Brain pericyte (primary cell): Measurements from ENCODE around the gene TEX9.
"Not testable (repeated sequence)": the region's sequence is repeated elsewhere in the genome, so short reads cannot be mapped to it uniquely, and the experiment has no call there.

Experiments
- DNase-seq: peaks from one replicate; pipeline ENCODE4 v3.0.0-alpha.2; 2012; ENCODE audit warnings: low read depth, low spot score

The TEX9 gene

DNA sequence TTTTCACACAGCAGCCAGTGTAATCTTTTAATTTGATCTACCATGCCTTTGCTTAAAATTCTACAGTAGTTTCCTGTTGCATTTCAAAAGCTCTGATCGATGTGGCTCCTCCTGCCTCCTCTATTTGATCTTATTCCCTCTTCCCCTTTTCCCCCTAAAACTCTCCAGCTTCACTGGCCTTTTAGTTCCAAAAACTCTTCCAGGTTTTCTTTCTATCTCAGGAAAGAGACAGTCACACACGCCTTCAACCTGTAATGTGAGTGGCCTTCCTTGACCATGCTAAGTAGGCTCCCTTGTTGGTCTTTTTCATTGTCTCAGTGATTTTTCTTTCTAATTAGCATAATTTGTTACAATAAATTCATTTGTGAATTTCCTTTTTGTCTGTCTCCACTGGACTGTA is 985 bp downstream of the TEX9 start:
- no peak for DNase-seq

DNA sequence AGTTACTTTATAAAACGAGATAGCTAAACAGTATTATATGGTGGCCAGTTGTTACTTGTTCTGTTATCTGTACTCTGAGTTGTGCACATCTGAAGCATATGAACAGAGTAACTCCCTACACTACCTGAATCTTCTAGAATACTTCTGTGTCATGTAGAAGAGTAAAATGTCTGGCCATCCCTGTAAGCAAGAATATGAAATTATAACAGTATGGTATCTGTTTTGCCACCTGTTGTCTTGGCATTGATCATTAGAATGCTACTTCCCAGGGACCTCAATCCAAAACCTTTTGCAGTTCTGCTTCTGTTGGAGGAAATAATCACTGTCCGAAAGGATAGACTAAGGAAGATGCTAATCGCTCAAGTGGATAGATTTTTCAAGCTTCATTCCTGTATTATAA is 1.9 kb downstream of the TEX9 start:
- DNase-seq, result no peak

DNA sequence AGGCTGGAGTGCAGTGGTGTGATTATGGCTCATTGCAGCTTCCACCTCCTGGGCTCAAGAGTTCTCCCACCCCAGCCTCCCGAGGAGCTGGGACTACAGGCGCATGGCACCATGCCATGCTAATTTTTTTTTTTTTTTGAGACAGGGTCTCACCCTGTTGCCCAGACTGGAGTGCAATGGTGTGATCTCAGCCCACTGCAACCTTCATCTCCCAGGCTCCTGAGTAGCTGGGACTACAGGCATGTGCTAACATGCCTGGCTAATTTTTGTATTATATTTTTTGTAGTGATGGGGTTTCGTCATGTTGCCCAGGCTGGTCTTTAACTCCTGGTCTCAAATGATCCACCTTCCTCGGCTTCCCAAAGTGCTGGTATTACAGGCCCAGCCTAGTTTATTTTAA is 4.0 kb downstream of the TEX9 start:
- no peak for DNase-seq

DNA sequence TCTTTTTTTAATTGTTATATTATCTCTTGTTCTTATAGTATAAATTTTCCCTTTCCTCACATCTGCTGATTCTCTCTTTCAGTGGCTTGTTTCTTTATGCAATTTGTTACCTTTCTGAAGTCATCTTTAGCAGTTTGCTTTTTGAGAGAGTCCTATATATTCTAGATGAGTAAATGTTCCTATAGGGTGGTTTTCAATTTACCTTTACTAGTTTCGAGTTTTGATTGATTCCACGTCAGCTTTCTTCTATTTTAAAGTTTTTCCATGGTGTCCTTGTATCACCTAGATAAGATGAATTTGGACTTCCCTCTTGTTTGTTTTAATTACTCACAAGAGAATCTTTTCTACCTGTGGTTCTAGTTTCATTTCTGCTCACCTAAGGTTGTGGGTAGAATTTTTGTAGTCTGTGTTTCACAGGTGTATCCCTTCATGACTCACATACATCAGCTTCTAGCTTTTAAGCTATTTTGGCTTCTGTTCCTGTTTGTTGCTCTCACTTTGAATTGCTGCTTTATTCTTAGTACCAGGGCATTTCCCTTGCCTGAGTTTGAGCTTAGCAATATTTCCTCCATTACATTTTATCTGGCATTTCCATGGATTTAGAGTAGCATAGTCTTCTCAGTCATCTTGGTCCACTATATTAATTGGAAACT is 6.4 kb downstream of the TEX9 start:
- no peak for DNase-seq

DNA sequence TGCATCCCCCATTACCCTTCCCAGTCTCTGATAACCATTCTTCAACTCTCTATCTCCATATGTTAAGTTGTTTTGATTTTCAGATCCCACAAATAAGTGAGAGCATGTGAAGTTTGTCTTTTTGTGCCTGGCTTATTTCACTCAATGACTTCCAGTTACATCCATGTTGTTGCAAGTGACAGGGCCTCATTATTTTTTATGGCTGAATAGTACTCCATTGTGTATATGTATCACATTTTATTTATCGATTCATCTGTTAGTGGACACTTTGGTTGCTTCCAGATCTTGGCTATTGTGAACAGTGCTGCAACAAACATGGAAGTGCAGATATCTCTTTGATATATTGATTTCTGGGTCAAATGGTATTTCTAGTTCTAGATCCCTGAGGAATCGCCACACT is 9.5 kb downstream of the TEX9 start:
- not testable (repeated sequence) for DNase-seq

DNA sequence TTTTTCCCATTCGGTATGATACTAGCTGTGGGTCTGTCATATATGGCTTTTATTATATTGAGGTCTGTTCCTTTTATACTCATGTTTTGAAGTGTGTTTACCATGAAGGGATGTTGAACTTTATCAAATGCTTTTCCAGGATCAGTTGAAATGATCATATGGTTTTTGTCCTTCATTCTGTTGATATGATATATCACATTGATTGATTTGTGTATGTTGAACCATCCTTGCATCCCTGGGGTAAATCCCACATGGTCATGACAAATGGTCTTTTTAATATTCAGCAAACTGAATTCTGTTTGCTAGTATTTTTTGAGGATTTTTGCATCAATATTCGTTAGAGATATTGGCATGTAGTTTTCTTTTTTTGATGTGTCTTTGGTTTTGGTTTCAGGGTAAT is 12.6 kb downstream of the TEX9 start:
- not testable (repeated sequence) for DNase-seq

DNA sequence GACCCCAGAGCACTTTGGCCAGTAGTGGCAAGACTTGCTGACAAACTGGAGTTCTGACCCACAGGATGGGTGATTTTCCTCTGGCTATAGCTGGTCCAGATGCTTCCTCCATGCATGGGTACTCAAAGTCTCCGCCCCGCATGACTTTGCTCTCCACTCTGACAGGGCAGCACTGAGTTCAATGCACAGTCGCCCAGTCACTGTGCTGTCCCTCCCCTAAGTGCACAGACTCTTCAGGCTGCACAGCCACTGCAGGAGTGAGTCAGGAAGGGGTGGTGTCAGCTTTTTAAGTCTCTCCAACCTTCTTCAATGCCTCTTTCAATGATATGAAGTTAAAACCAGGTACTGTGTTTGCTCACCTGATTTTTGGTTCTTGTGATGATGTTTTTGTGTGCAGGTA is 17.8 kb downstream of the TEX9 start:
- no peak for DNase-seq

DNA sequence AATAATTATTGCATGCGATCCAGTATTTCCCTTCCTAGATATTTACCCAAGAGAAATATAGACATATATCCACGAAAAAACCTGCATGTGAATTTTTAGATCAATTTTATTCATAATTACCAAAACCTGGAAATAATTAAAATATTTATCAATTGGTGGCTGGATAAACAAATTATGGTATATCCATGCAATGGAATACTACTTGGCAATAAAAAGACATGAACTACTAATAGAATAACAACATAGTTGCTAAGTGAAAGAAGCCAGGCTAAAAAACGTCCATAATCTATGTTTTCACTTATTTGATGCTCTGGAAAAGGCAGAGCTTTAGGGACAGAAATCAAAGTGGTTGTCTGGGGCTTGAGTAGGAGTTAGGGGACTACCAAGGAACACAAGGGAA is 20.7 kb downstream of the TEX9 start:
- DNase-seq, result no peak

DNA sequence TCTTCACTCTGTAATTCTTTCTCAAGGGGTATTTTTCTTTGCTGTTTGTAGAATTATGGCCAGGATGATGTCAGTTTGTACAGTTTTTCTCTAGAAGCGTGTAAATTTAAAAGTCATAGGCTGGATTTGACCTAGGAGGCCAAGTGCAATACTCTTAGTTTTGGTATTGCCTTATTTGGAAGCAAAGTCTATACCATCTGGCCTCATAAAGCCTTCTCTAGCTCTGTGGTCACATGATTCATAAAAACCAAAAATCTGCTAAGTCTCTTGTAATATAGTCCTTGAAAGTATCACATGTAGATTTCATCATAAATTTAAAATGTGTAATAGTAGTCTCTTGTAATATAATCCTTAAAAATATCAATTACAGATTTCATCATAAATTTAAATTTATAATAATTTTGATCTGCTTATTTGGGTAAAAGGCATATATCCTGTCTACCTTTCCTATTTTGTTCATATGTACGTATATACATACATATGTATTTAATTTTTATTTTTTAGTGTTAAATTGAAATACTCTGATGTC is 25.6 kb downstream of the TEX9 start:
- DNase-seq, result no peak

DNA sequence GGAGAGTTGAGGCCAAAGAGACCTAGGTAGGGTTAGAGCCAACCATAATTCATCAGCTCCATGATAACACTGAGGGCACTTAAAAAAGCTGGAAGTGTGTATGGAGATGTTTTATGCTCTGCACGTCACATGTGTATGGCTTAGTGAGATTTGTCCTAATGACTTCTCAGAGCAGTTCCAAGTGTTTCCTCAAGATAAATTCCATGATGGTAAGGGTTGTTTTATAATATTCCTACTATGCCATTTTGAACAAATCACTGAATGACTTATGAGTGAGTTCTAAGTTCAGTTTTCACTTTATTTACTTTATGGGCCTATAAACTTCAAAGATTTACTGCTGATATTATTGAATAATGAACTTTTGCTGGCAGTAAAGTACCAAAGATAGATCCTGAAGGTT is 28.1 kb downstream of the TEX9 start:
- no peak for DNase-seq

DNA sequence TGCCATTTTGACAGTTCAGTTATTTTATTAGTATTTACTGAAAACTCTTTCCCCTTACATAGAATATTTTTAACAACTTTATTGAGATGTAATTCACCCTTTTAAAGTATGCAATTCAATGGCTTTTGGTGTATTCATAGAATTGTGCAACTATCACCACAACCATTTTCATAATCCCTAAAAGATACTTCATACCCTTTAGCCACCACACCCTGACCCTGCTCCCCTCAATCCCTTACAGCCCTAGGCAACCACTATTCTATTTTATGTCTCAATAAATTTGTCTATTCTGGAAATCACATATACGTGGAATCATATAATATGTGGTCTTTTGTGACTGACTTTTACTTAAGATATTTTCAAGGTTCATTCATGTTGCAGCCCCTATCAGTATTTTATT is 29.7 kb downstream of the TEX9 start:
- DNase-seq, result no peak

DNA sequence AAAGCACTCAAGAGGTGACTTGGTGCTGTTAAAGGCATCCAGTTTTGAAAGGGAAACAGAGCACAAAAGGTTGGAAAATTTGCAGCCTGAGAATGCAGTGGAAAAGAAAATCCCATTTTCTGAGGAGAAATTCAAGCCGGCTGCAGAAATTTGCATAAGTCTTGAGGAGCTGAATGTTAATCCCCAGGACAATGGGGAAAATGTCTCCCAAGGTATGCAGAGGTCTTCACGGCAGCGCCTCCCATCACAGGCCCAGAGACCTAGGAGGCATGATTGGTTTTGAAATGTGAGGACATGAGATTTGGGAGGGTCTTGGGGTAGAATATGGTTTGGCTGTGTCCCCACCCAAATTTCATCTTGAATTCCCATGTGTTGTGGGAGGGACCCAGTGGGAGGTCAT is 32.1 kb downstream of the TEX9 start:
- DNase-seq, result not testable (repeated sequence)

DNA sequence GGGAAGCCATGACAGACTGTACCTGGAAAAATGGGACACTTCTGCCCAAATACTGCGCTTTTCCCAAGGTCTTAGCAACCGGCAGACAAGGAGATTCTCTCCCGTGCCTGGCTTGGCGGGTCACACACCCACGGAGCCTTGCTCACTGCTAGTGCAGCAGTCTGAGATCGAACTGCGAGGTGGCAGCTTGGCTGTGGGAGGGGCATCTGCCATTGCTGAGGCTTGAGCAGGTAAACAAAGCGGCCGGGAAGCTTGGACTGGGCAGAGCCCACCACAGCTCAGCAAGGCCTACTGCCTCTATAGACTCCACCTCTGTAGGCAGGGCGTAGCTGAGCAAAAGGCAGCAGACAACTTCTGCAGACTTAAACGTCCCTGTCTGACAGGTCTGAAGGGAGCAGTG is 34.0 kb downstream of the TEX9 start:
- DNase-seq, result not testable (repeated sequence)

DNA sequence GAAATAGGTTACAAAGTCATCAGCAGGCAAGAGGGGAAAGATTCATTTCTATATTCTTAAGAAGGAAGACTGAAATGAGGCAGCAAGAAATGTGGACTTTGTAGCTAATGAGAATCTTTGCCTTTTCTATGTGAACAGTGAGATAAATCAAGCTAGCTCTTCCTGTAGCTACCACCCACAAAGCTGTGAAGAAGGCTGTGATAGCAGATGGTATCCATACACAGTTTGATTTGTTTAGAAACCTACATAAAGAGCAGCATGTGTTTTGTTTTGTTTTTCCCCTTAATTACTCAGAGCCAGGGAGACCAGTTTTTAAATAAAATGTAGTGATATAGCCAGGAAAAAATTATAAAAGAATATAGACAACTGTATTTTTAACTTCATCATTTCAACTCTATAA is 45.5 kb downstream of the TEX9 start:
- no peak for DNase-seq

DNA sequence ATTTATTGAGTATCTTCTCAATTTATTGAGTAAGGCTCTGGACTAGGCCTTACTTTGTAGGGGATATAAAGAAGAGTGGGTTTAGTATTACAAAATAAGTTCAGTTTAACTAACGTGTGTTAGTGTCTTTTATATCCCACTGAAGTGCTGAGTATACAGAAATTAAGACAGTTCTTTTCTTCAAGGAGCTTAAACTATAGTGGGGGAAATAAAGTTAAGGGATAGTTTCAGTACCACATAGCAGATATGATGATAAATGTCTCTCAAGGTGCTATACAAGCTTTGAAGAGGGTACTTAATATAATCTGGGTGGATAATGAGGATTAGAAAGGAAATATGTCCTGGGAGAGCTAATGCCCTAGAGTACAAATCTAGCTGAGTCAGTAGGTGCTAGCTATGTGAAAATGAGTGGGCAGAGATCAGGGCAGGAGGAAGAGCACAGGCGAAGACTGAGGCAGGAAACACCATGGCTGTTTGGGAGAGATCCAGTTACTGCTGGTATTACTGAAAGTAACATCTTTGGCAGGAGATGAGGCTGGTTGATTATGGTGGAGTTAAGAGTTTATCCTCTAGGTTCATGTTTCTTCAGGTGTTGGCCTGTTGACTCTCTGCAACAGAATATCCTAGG is 46.0 kb downstream of the TEX9 start:
- no peak for DNase-seq

DNA sequence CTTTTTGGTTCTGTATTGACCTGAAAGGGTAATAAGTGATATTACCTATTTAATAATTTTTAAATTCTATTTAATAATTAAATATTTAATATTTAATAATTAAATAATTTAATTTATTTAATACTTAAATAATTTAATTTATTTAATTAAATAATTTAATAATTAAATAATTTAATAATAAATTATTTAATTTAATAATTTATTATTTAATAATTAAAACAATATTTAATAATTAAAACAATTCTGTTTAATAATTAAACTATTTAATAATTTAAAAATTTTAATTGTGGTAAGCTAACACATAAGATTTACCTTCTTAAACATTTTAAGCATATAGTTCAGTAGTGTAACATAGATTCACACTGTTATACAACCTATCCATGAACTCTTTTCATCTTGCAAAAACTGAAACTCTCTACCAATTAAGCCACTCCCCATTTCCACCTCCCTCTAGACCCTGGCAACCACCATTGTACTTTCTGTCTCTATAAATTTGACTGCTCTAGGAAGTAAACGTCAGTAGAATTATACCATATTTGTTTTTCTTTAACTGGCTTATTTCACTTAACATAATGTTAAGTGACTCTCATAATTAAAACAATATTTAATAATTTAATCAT is 48.0 kb downstream of the TEX9 start:
- not testable (repeated sequence) for DNase-seq

DNA sequence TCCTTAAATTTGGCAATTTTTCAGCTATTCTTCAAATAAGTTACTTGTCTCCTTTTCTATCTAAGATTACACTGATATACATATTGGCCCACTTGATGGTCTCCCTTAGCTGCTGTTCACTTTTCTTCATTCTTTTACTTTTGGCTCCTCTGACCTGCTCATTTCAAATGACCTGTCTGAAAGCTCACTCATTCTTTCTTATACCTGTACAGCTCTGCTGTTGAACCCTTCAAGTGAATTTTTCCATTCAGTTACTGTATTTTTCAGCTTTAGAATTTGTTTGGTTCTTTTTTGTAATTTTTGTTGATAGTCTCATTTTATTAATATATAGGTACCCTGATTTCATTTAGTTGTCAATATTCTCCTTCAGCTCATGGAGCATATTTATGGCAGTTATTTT is 60.0 kb downstream of the TEX9 start:
- no peak for DNase-seq

DNA sequence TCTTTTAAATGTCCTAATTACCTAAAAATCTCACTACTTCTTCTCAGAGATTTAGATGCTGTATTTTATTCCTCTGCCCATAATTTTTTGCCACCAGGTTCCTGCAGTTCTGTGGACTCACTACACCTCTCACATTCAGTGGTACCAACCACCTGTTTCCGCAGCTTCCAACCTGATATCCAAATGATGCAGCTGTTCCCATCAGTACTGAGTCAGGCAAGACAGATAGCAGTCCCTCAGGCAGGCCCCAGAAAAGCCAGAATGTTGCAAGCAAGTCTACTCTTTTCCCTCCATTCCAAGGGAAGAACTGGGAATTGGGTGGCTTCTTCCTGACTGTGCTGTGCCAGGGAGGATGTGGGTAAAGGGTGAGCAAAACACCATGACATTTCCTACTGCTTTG is 60.8 kb downstream of the TEX9 start:
- DNase-seq, result no peak

DNA sequence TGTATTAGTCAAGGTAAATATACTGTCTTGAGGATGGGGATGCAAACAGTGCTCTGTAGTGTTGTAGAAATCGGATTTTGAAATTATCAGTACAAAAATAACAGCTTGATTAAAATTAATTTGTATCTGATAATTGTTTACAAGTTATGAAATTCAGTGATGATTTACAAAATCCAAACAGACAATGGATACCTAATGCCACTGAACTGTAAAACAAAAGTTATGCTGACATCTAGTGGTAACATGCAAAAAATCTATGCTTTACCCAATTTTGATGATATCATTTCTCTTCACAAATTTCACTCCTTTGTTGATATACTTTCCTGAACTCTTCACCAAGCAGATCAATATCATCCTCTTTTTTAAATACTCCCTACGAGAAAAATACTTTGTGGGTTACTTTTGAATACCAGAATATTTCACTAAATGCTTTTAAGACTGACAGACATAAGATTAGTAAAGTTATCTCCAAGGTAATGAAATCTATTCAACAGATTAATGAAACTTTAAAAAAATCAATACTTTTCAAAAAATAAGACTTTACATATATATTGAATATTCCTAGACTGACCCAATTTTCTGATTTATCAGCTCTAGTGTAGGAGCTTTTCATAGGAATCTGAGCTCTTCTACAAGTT is 63.7 kb downstream of the TEX9 start:
- no peak for DNase-seq

DNA sequence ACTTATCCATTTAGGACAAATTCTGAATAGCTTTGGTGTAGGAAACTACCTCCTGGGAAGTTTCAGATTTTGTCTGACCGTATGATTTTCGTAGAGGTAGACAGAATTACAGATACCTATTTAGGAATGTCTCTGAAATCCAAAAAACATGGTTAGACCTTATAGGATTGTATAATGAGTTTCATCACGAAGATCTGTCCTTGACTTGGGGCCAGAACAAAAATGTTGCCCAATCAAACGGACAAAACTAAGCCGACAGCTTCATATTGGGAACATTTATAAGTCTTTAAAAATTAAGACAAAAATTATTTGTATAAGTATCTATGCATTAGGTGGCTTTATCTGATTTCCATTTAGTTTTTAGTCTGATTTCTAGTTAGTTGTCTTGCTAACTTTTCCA is 67.1 kb downstream of the TEX9 start:
- no peak for DNase-seq

DNA sequence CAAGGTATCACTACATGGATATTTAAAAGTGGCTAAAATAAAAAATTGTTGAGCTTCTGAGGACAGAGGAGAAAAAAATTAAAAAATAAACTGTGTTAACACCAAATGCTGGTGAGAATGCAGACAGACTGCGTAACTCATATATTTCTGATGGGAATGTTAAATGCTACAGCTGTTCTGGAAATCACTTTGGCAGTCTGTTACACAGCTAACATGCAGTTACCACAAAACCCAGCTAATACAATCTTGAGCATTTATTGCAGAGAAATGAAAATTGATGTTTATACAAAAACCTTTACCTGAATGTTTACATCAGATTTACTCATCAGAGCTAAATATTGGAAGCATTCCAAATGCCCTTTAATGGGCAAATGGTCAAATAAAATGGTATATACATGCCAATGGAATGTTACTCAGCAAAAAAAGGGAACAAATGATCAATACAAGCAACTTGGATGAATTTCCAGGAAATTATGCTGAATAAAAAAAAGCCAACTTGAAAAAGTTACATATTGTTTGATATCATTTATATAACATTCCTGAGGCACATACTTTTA is 75.1 kb downstream of the TEX9 start:
- DNase-seq, result no peak

DNA sequence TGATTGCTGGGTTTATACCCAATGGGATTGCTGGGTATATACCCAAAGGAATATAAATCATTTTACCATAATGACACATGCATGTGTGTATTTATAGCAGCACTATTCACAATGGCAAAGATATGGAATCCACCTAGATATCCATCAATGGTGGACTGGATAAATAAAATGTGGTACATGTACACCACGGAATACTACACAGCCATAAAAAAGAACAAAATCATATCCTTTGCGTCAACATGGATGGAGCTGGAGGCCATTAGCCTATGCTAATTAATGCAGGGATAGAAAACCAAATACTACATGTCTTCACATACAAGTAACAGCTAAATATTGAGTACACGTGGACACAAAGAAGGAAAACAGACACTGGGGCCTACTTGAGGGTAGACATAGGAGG is 77.1 kb downstream of the TEX9 start:
- no peak for DNase-seq
